ENCODE data around the gene NPTXR. TPM values are rescaled to one million over a fixed set of nuclear protein-coding genes. Genes with fewer than 3 reads are reported as not detected.
A peak's percentile ranks its signal among the peaks of the same experiment; 100 is the strongest.
"Not testable (repeated sequence)": the region's sequence is repeated elsewhere in the genome, so short reads cannot be mapped to it uniquely, and the experiment has no call there.

The NPTXR gene
- polyA plus RNA-seq, 3 donors = 4.1 to 4.4 (median 4.3) TPM

DNA sequence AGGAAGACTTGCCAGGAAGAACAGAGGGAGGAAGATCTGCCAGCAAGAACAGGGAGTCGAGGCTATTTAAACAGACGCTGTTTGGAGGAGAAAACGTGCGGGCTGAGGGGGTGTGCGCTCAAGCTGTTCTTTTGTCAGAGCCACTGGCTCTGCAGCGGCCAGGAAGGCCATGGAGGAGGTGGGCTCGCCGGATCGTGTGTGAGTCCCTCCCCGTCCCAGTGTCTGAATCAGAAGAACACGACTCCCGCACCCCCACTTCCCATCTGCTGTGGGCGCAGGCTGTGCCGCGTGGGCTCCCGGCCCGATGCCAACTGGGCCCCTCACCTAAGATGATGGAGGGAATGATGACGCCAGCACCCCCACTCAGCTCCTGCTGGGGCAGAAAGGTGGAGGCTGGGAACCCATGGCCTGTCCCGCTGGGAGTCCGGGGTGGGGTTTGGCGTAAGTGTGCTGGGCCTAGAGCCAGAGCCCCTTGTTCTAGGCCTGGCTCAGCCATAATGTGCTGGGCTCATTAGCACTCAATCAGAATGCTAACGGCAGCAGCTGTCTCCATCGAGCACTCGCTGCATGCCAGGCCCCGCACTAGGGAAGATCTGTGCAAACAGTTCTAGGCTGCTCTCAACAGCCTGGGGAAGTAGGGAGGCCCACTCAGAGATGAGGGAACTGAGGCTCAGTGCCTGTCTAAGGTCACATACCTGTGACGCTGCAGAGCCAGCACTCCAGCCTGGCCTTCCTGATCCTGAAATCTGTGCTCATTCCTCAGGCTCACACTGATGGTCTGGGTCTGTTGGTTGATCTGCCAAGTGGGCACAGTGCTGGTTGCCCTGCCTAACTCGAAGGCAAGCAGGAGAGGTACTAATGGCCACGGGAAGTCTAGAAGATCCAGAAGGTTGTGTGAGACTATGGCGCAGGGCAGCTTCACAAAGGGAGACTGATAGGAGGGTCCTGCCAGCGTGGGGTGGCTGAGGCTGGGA is 11.5 kb downstream of the NPTXR start:
- DNase-seq (ENCODE audit: low read depth in 3 of 3, low spot score in 2 of 3) = no peak

DNA sequence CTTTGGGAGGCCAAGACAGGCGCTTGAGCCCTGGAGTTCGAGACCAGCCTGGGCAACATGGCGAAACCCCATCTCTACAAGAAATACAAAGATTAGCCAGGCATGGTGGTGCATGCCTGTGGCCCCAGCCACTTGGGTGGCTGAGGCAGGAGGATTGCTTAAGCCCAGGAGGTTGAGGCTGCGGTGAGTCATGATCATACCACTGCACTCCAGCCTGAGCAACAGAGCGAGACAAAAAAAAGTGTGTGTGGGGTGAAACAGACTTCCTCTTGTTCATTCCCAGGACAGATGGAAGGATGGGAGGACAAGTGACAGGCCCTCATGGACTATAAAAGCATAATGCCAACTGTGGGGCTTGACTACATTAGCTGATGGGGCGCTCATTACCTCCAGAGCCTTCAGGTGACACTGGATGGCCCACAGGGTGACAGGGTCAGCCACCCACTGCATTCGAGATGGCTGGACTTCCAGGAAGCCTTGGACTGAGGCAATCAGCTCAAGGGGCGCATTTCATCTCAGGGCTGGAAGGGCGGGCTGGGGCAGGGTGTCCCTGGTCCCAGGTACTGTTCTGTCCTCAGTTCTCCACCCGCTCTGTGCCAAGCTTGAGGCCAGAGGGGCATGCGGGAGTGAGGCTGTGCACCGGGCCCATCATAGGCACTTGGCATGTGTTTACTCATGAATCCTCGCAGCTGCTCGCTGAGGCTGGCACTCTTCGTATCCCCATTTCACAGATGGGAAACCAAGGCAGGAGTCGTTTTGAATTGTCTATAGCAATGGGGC is 12.5 kb downstream of the NPTXR start:
- no peak for DNase-seq (ENCODE audit: low read depth in 3 of 3, low spot score in 2 of 3)

DNA sequence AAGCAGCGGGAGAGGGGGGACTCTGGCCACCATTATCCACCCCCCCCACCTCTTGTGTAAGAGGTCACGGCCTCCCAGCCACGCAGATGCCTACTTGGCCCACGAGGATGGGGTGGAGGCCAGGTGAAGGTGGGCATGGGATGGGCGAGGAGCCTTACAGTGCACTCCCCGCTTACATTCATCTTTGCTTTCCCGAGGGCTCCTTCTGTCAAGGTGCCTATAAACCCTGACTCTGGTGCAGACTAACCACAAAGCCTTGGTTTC is 13.1 kb downstream of the NPTXR start:
- DNase-seq (ENCODE audit: low read depth in 3 of 3, low spot score in 2 of 3) = no peak

DNA sequence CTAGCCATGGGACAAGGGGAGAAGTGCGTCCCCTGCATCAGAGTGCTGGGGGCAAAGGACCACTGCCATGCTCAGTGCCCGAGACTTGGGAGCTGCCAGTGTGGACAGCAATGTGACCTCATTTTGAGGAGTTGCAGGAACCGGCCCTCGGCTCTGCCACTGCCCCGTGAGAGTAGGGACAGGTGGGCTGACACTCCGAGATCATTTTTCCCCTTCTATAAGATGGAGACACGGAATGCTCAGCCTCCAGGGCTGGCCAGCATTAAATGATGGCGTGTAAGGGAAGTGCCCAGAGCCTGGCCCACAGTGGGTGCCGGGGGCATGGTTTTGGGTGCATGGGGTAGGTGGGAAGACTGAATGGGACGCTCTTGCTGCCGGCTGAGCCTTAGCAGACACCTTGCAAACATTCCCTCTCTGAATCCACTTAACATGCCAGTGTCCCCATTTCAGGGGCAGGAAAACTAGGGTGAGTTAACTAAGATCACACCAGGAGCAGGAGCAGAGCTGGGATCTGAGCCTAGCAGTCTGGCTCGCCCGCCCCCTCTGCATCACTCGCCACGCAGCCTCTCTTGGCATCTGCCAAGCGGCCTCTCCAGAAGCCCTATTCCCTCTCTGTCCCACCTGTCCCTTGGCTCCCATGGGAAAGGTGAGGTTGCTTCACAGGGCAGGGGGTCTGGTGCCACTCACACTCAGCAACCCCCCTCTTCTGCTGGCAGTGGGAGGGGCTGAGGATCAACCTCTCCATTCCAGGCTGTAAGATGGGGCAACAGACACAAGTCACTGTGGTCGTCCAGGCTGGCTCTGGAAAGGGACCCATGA is 13.6 kb downstream of the NPTXR start:
- DNase-seq (ENCODE audit: low read depth in 3 of 3, low spot score in 2 of 3) = no peak

DNA sequence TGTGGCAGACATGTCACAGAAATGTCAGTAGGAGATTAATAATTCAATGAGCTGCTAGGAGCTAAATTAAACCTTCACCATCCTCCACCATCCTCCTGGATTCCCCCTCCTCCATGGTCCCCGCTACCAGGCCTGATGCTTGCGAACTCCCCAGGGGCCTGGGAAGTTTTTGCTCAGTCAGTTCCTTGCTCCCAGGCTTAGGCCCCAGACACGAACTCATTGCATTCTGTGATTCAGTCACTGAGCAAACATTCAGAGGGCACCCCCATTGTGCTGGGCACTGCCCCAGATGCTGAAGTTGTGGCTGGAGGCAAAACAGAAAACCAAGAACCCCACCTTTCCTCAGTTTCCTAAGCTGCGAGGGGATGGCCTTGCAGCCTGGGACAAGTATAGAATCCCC is 14.3 kb downstream of the NPTXR start:
- no peak for DNase-seq (ENCODE audit: low read depth in 3 of 3, low spot score in 2 of 3)

DNA sequence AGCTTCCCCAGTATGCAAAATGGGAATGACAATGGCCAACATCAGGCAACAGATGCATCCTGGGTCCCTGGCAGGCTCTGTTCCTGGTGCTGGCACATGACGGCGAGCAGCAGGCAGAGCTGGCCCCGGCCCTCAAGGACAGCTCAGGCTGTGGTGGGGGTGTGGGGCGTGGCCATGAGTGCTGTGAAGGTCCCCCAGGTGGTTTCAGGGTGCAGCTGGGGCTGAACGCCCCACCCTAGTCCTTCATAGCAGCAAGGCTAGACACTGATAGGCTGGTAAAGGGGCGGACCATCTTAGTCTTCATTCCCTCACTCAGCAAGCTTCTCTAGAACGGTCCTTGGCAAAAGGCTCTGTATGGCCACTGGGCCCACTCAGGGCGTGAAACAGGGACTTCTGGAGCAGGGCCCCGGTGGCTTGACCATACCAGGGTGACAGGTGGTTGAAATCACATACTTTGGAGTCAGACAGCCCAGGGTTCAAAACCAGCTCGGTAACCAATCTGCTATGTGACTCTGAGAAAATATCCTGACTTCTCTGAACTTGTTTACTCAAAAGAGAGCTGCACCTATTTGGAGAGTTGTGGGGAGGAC is 15.1 kb downstream of the NPTXR start:
- no peak for DNase-seq (ENCODE audit: low read depth in 3 of 3, low spot score in 2 of 3)

DNA sequence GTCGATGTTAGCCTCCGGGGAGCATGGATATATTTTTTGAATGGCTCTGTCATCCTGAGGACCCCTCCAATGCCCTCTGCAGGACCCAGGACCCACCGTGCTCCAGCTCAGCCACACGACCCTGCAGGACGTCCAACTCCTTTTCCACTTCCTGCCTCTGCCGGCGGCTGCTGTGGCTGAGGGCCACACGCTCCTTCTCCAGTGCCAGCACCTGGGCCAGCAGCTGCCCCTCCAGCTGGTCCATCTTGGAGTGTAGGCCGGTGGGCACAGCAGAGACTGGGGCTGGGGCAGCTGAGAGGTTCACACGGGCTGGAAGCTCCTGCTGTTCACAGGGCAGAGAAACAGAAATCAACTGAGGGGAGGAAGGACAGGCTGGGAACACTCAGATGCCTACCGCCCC is 15.6 kb downstream of the NPTXR start:
- DNase-seq (ENCODE audit: low read depth in 3 of 3, low spot score in 2 of 3) = no peak

DNA sequence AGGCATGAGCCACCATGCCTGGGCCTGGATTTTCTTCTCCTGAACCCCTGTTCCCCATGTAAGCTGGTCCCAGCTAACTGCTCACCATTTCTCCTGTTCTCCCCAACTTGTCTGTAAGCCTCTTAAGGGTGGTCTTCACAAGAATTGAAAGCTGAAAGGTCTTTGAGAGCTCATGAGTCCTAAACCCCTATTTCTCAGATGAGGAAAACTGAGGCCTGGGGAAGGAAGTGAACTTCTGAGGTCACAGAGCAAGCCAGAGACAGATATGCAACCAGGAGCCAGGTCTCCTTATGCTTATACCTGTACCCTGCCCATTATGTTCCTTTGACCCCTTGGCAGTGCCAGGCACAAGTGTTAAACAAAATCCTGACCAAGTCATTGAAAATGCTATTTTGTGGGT is 16.3 kb downstream of the NPTXR start:
- DNase-seq (ENCODE audit: low read depth in 3 of 3, low spot score in 2 of 3) = no peak

DNA sequence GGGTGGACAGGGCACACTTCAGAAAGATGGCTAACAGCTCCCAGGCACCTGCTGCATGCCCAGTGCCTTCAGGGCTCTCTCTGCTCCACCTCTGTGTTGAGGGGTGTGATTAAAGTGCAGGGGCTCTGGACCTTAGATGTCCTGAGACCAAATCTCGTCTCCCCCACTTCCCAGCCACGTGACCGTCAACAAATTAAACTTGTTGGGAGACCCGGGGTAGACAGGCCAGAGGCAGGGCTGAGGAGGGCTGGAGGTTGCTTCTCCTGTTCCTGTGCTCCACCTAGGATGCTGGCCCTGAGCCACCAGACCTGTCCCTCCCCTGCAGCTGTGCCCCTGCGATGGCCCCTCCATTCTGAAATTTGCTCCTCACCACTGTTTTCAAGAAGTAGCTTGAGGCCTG is 17.0 kb downstream of the NPTXR start:
- no peak for DNase-seq (ENCODE audit: low read depth in 3 of 3, low spot score in 2 of 3)

DNA sequence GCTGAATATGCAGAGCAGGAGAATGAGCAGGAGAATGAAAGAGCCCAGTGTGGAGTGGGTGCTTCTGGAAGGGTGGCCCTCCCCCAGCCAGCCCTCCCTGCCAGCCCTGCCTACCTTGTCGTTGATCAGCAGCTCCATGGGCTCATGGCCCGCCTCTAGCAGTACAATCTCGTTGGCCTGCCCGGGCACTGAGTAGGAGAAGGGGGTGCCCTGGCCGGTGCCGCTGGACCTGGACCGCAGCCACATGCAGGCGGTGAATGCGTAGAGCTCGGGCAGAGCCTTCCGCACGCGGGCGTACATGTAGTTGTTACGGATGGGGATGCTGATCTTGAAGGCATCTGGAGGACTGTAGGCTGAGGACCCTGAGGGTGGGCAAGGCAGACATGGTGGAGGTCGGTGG is 17.4 kb downstream of the NPTXR start:
- DNase-seq (ENCODE audit: low read depth in 3 of 3, low spot score in 2 of 3) = no peak

DNA sequence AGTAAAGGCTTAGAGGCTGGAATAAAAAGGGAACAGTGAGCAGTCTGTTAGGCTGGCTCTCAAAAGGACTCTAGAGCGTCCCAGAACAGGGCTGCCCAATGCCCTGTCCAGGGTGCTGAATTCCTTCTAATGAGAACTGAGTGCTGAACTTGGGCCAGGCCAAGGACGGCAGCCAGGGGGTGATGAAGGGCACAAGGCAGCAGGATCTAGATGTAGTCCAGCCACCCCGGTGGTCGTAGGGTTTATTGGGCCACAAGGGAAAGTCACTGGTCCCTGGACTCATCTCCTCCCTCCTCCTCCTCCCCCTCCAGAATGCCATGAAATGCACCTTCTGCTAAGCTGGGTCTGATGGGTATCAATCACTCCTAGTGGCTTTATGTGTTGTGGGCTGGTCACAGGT is 19.2 kb downstream of the NPTXR start:
- peak; percentile 73 to 82 (median 73) for DNase-seq (ENCODE audit: low read depth in 3 of 3, low spot score in 2 of 3)

DNA sequence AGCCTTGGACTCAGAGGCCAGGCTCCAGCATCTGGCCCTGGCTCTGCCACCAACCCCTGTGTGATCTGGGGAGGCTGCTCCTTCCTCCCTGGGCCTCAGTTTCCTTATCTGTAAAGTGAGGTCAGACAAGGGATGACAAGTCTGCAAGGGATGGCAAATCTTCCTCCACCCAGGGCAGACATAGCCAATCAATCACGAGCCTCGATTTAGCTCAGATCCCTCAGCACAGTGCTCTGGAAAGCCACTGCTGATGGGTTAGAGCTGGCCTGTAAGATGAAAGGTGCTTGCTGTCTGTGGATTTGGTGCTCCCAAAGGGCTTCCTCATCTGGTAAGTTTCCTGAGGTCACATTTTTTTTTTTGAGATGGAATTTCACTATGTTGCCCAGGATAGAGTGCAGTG is 20.2 kb downstream of the NPTXR start:
- DNase-seq (ENCODE audit: low read depth in 3 of 3, low spot score in 2 of 3) = no peak

DNA sequence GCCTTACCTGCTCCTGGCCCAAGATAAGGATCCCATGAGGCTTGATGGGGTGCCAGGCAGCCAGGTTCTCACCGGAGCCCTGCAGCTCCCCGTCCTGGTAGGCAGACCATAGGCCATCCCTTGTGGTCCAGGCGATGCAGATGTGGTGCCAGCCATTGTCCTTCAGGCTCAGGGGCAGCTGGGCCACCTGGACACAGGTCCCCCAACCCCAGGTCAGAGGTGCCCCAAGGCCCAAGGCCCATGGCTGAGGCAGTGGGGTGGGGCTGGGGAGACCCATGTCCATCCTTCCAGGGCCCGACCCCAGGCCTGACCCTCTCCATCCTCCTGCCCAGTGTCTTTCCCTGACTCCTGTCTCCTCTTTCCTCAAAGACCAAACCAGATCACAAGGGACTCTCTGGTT is 20.8 kb downstream of the NPTXR start:
- no peak for DNase-seq (ENCODE audit: low read depth in 3 of 3, low spot score in 2 of 3)

DNA sequence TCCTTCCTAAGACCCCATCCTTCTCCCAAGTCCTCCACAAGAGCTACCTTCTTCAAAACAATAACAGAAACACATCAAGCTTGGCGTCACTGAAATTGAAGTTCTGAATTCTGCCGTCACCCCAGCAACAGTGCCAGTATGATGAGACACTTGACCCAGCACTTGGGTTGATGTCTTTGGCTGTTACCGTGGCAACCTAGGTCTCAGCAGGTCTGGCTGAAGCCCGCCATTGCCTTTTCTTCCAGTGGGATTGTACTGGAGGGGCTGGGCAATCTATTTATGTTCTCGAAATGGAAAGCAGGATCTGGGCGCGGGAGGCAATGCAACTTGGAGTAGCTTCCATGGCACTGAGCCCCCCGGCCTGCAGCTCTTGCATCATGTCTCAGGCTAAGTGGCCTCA is 23.8 kb downstream of the NPTXR start:
- DNase-seq (ENCODE audit: low read depth in 3 of 3, low spot score in 2 of 3) = no peak

DNA sequence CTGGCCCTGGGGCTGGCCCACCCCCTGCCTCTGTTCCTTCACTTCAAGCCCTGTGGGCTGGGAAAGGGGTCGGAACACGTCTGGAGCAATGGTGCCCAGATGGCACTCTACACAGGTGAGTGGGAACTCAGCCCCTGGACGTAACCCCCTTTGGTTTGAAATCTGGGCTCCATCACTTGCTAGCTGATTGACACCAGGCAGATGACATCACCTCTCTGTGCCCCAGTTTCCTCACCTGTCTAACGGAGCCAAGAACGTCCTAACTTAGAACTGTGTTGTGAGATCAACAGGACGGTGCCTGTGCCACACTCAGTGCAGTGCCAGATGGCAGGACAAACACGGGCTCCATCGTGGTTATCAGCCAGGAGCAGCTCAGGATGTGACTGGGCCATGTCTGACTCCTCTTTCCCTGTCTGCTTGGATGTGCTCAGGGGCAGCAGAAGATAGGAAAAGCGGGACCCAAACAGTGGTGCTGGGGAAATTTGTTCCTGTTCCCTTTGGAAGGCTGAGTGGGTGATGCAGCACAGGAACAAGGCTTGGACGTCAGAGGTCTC is 24.4 kb downstream of the NPTXR start:
- DNase-seq (ENCODE audit: low read depth in 3 of 3, low spot score in 2 of 3) = no peak

DNA sequence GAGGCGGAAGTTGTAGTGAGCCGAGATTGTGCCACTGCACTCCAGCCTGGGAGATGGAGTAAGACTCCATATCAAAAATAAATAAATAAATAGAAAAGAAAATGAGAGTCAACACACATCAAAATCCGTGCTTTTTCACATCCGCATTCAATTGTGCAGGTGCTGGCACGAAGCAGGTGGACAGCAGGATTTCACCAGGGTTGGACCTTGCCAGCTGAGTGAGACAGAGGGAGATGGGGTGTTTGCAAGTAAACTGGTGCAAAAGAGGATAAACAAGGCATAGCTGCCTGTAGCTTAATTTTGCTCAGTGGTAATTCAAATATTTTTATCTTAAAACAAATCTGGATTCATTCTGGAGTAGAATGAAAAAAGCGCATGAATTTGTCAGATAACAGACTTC is 26.6 kb downstream of the NPTXR start:
- no peak for DNase-seq (ENCODE audit: low read depth in 3 of 3, low spot score in 2 of 3)

DNA sequence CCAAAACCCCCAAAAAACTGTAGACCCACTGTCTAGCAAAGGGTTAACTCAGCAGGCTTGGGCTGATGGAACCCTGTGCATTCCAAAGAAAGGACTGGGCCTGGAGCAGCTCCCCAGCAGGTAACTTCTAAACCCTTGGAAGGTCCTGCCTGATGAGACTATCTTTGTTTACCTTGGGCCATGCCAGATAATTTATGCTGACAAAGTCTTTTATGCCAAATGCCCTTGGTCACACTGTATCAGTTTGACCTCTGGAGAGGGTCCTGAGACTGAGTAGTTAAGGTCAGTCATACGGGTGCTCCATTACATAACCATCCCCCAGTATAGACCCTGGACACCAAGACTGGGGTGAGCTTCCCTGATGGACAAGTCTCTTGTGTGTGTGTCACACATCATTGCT is 28.0 kb downstream of the NPTXR start:
- DNase-seq (ENCODE audit: low read depth in 3 of 3, low spot score in 2 of 3) = no peak

DNA sequence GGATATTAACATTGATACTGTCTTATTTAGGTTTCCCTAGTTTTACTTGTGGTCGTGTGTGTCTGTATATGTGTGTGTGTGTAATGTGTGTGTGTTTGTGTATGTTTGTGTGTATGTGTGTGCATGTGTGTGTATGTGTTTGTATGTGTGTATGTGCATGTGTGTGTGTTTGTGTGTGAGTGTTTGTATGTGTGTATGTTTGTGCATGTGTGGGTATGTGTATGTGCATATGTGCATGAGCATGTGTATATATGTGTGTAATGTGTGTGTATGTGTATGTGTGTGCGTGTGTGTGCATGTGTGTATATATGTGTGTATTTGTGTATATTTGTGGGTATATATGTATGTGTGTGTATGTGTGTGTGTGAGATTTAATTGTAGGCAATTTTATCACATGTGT is 32.6 kb downstream of the NPTXR start:
- no peak for DNase-seq (ENCODE audit: low read depth in 3 of 3, low spot score in 2 of 3)

DNA sequence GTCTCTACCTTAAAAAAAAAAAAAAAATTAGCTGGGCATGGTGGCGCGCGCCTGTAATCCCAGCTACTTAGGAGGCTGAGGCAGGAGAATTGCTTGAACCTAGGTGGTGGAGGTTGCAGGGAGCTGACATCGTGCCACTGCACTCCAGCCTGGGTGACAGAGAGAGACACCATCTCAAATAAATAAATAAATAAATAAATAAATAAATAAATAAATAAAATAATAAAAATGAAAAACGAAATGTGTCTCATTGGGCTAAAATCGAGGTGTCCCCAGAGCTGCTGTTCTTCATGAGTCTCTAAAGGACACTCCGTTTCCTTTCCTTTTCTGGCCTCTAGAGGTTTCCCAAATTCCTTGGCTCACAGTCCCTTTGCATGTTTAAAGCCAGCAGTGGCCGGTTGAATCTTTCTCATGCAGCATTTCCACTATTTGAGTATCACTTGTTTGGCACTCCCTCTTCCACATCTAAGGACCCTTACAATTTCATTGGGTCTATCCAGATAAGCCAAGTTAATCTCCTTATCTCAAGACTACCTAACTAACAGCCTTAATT is 38.7 kb downstream of the NPTXR start:
- not testable (repeated sequence) for DNase-seq (ENCODE audit: low read depth in 3 of 3, low spot score in 2 of 3)

DNA sequence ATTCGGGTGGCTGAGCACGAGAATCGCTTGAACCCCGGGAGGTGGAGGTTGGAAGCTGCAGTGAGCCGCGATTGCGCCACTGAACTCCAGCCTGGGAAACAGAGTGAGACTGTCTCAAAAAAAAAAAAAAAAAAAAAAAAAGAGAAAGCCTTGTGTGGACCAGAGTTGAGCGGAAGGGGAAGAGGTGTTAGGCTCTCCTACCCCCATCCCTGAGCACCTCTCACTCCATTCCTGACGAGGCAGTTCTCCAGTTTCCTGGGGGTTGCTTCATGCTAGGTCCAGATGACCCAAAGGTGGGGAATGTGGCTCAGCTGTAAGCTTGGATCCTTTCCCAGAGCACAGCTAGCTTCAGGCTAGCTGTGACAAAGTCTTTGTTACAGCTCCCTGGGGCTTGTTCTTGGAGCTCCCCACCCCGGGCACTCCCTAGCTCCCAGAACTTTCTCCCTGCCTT is 41.1 kb downstream of the NPTXR start:
- no peak for DNase-seq (ENCODE audit: low read depth in 3 of 3, low spot score in 2 of 3)

Measured in right renal cortex interstitium (tissue), 3 donors.